Neural cell (in vitro differentiated cells): ENCODE measurements around the gene UGT3A1. TPM values are rescaled to one million over a fixed set of nuclear protein-coding genes. Genes with fewer than 3 reads are reported as not detected.

Source experiments
- H2AFZ ChIP-seq: fragments of 200-600, 300-800 bp; sonication (generic), shearing (Covaris generic); 2 replicates; pipeline ENCODE4 v1.6.0; 2014; ENCODE audit warnings: low read depth, mild to moderate bottlenecking, antibody characterized with exemption, low read length, moderate library complexity
- H3F3A ChIP-seq: fragments of 200-600 bp; shearing (Covaris generic); 2 replicates; pipeline ENCODE4 v1.6.1; 2016; ENCODE audit warnings: mild to moderate bottlenecking, moderate library complexity, mixed read lengths, antibody characterized with exemption, low read length; ENCODE audit not compliant: insufficient read depth, poor library complexity, severe bottlenecking
- H3K27ac ChIP-seq: fragments of 200-600, 300-800 bp; sonication (generic), shearing (Covaris generic); 2 replicates; pipeline ENCODE4 v1.5.1; 2014; ENCODE audit warnings: mild to moderate bottlenecking, low read length, moderate library complexity
- H3K27me3 ChIP-seq: fragments of 300-800, 200-600 bp; sonication (generic), shearing (Covaris generic); 2 replicates; pipeline ENCODE4 v1.6.0; 2014; ENCODE audit warnings: mild to moderate bottlenecking, low read depth, low read length, moderate library complexity; ENCODE audit not compliant: insufficient read depth
- H3K36me3 ChIP-seq: fragments of 300-800, 200-600 bp; sonication (generic), shearing (Covaris generic); 2 replicates; pipeline ENCODE4 v1.5.1; 2014; ENCODE audit warnings: mild to moderate bottlenecking, antibody characterized with exemption, low read length, moderate library complexity; ENCODE audit not compliant: insufficient read depth
- H3K4me2 ChIP-seq: fragments of 300-800, 200-600 bp; sonication (generic), shearing (Covaris generic); 2 replicates; pipeline ENCODE4 v1.6.0; 2014; ENCODE audit warnings: mild to moderate bottlenecking, low read length
- H3K4me3 ChIP-seq: fragments of 300-800, 200-600 bp; sonication (generic), shearing (Covaris generic); 2 replicates; pipeline ENCODE4 v1.5.1; 2014; ENCODE audit warnings: mild to moderate bottlenecking, low read length, moderate library complexity
- H3K79me2 ChIP-seq: fragments of 200-600 bp; shearing (Covaris generic); replicated peaks from 2 replicates; pipeline ENCODE4 v1.6.0; 2014; ENCODE audit warnings: mild to moderate bottlenecking, low read length, moderate library complexity; ENCODE audit not compliant: insufficient read depth
- H3K9ac ChIP-seq: fragments of 300-800, 200-600 bp; sonication (generic), shearing (Covaris generic); 2 replicates; pipeline ENCODE4 v1.6.1; 2016; ENCODE audit warnings: mild to moderate bottlenecking, low read length, mixed read lengths
- H3K9me2 ChIP-seq: fragments of 200-600 bp; shearing (Covaris generic); 2 replicates; pipeline ENCODE4 v1.6.1; 2016; ENCODE audit warnings: mild to moderate bottlenecking, low read length, mixed read lengths; ENCODE audit not compliant: insufficient read depth
- H3K9me3 ChIP-seq: fragments of 200-600, 300-800 bp; sonication (generic), shearing (Covaris generic); 2 replicates; pipeline ENCODE4 v1.6.1; 2016; ENCODE audit warnings: mild to moderate bottlenecking, mixed run types, low read length, moderate library complexity, mixed read lengths
- H4K20me1 ChIP-seq: fragments of 200-600 bp; shearing (Covaris generic); 2 replicates; pipeline ENCODE4 v1.6.1; 2016; ENCODE audit warnings: mild to moderate bottlenecking, mixed run types; ENCODE audit not compliant: insufficient read depth
- CTCF ChIP-seq: fragments of 450-650 bp; IDR thresholded peaks from 2 replicates; pipeline ENCODE4 v1.5.1; 2014; ENCODE audit warnings: antibody characterized with exemption, mild to moderate bottlenecking, moderate library complexity; ENCODE audit not compliant: poor library complexity, severe bottlenecking
- EP300 ChIP-seq: fragments of 450-650 bp; conservative IDR thresholded peaks from 2 replicates; pipeline ENCODE4 v1.6.1; 2014; ENCODE audit warnings: antibody characterized with exemption, mild to moderate bottlenecking, moderate library complexity; ENCODE audit not compliant: poor library complexity, severe bottlenecking
- EZH2 ChIP-seq: fragments of 200-600, 300-800 bp; shearing (Covaris generic), sonication (generic); IDR thresholded peaks from 2 replicates; pipeline ENCODE4 v1.6.1; 2014; ENCODE audit warnings: antibody characterized with exemption, low read length, borderline replicate concordance, mild to moderate bottlenecking; ENCODE audit not compliant: insufficient read depth, poor library complexity, severe bottlenecking
- MXI1 ChIP-seq: fragments of 450-650 bp; conservative IDR thresholded peaks from 2 replicates; pipeline ENCODE4 v1.6.1; 2014; ENCODE audit warnings: antibody characterized with exemption, mild to moderate bottlenecking; ENCODE audit not compliant: poor library complexity, severe bottlenecking
- POLR2AphosphoS5 ChIP-seq: IDR thresholded peaks from 2 replicates; pipeline ENCODE4 v1.6.1; 2012
- RAD21 ChIP-seq: fragments of 450-650 bp; conservative IDR thresholded peaks from 2 replicates; pipeline ENCODE4 v1.6.1; 2014; ENCODE audit warnings: antibody characterized with exemption, mild to moderate bottlenecking, moderate library complexity
- REST ChIP-seq: IDR thresholded peaks from 2 replicates; pipeline ENCODE4 v1.6.1; 2012; ENCODE audit warnings: borderline replicate concordance
- SMC3 ChIP-seq: fragments of 450-650 bp; conservative IDR thresholded peaks from 2 replicates; pipeline ENCODE4 v1.6.1; 2014; ENCODE audit warnings: antibody characterized with exemption, mild to moderate bottlenecking, moderate library complexity; ENCODE audit not compliant: poor library complexity
- TAF1 ChIP-seq: IDR thresholded peaks from 2 replicates; pipeline ENCODE4 v1.6.1; 2012; ENCODE audit warnings: low read depth
- polyA plus RNA-seq: library from polyadenylated mRNA; depleted of rRNA; stranded (reverse); fragments of >200 nt; gene quantifications from 2 replicates; pipeline ENCODE4 v1.2.3, GENCODE V29; 2014

Gene UGT3A1
- polyA plus RNA-seq, 1 donor from 2014 or later, result not detected

DNA sequence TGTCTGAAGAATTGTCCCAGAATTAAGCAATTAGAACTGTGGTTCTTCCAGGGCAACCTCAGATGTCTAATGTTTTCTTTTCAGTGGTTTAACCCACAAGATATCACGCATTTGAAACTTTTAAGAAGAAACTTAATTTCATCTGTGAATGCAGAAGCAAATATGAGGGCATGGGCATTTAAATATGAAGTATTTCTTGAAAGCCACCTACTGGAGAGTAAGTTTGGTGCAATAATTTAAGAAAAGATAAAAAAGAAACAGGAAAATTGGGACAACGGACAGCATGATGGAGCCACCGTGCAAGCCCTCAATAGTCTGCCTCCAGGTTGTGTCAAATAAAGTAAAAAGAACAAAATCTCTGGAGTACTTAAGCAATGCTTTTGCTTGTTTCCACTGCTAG, 51.6 kb downstream of the UGT3A1 start:
- TF ChIP-seq RAD21, result no peak
- no peak for TF ChIP-seq EP300
- no peak for TF ChIP-seq POLR2AphosphoS5
- TF ChIP-seq MXI1, result no peak
- TF ChIP-seq TAF1, result no peak
- TF ChIP-seq CTCF, result no peak
- TF ChIP-seq SMC3, result no peak
- no peak for TF ChIP-seq REST
- no peak for TF ChIP-seq EZH2

GRCh38 chr5:35938568-35939227, 52.5 kb downstream of the UGT3A1 start, which contains the start of gene CAPSL:
CAPSL (minus strand) TSS chr5:35938622; CDS start chr5:35921120, 17,502 bp downstream.
- Histone ChIP-seq H3K27ac (no peak within 1 kb of the TSS), H3K4me3 (no peak within 1 kb of the TSS), H3K27me3 (no peaks in the 10 kb centered on the region), H3K9ac (no peak within 1 kb of the TSS), H2AFZ (no peak within 1 kb of the TSS), H3F3A (no peaks in the 10 kb centered on the region), H3K79me2 (no peaks in the 10 kb centered on the region), H3K36me3 (no peaks in the 10 kb centered on the region), H3K4me2 (no peak within 1 kb of the TSS), H3K9me3 (no peaks in the 10 kb centered on the region), H4K20me1 (no peaks in the 10 kb centered on the region), H3K9me2 (no peaks in the 10 kb centered on the region)
- TF ChIP-seq POLR2AphosphoS5 (no peak), RAD21 (no peak), TAF1 (no peak), EZH2 (no peak), EP300 (no peak), SMC3 (no peak), CTCF (no peak), REST (no peak), MXI1 (no peak)

More for the DNA sequence above, 51.6 kb downstream of the UGT3A1 start:
- H3K9me3 ChIP-seq, result no peaks in the 10 kb centered on the region
- no peaks in the 10 kb centered on the region for H3K9me2 ChIP-seq
- no peaks in the 10 kb centered on the region for H3K79me2 ChIP-seq
- no peaks in the 10 kb centered on the region for H3F3A ChIP-seq
- H2AFZ ChIP-seq, result no peak overlapping the region
- H3K27ac ChIP-seq, result no peak overlapping the region
- H3K36me3 ChIP-seq, result no peaks in the 10 kb centered on the region
- H3K9ac ChIP-seq, result no peak overlapping the region
- no peak overlapping the region for H3K4me2 ChIP-seq
- H4K20me1 ChIP-seq, result no peaks in the 10 kb centered on the region
- H3K27me3 ChIP-seq, result no peaks in the 10 kb centered on the region
- no peak overlapping the region for H3K4me3 ChIP-seq
